K562 (cell line): ENCODE data around the gene PPP1R37. TPM values are rescaled to one million over a fixed set of nuclear protein-coding genes. Genes with fewer than 3 reads are reported as not detected.

Source experiments
- BCOR ChIP-seq: fragments of 450-650 bp; IDR thresholded peaks from 2 replicates; pipeline ENCODE4 v1.6.1; 2016
- BRF1 ChIP-seq: IDR thresholded peaks from 3 replicates; pipeline ENCODE4 v1.6.1; 2011; ENCODE audit warnings: borderline replicate concordance, mild to moderate bottlenecking; ENCODE audit not compliant: insufficient read length; ENCODE audit errors: extremely low read depth
- CCNT2 ChIP-seq: IDR thresholded peaks from 2 replicates; pipeline ENCODE4 v1.6.1; 2011; ENCODE audit warnings: borderline replicate concordance, low read depth, mild to moderate bottlenecking, moderate library complexity, mixed read lengths, low read length; ENCODE audit not compliant: insufficient read length; ENCODE audit errors: extremely low read depth
- CREB3L1 ChIP-seq: fragments of 450-650 bp; IDR thresholded peaks from 2 replicates; pipeline ENCODE4 v1.6.1; 2014; ENCODE audit warnings: low read depth, mild to moderate bottlenecking, moderate library complexity, borderline replicate concordance
- CXXC5 ChIP-seq: fragments of 250-450 bp; sonication (Bioruptor Pico); IDR thresholded peaks from 2 replicates; pipeline ENCODE4 v1.8.0; 2022; ENCODE audit warnings: inconsistent platforms, mild to moderate bottlenecking, moderate library complexity
- HNRNPK ChIP-seq: fragments of 200-400 bp; formaldehyde crosslinking; IDR thresholded peaks from one replicate; pipeline ENCODE4 v1.6.1; 2018; ENCODE audit warnings: mild to moderate bottlenecking, low read depth, low read length; ENCODE audit not compliant: poor library complexity, severe bottlenecking
- IFI16 ChIP-seq: fragments of 250-450 bp; sonication (Bioruptor Pico); IDR thresholded peaks from 2 replicates; pipeline ENCODE4 v2.1.2; 2022; ENCODE audit warnings: mild to moderate bottlenecking, inconsistent platforms
- JUND ChIP-seq, 2 experiments: IDR thresholded peaks; 2 replicates in 1 of 2; 3 replicates in 1 of 2; pipeline ENCODE4 v1.6.1; 2011; ENCODE audit warnings: borderline replicate concordance in 2 of 2, low read depth in 2 of 2, low read length in 2 of 2, improper control_type of control experiment in 1 of 2, missing biosample characterization in 1 of 2, missing genetic modification characterization in 1 of 2, missing genetic modification reagents in 1 of 2
- KAT7 ChIP-seq: sonication (generic); formaldehyde crosslinking; IDR thresholded peaks from 2 replicates; pipeline ENCODE4 v1.8.0; 2022; ENCODE audit warnings: missing genetic modification reagents, mild to moderate bottlenecking, borderline replicate concordance
- KLF1 ChIP-seq: fragments of 450-650 bp; IDR thresholded peaks from 2 replicates; pipeline ENCODE4 v1.6.1; 2016; ENCODE audit warnings: missing genetic modification characterization, missing compliant biosample characterization
- MCM2 ChIP-seq: fragments of 450-650 bp; IDR thresholded peaks from 2 replicates; pipeline ENCODE4 v1.6.1; 2017; ENCODE audit warnings: low read depth, mild to moderate bottlenecking
- NCOA6 ChIP-seq: fragments of 450-650 bp; IDR thresholded peaks from 2 replicates; pipeline ENCODE4 v1.6.1; 2017; ENCODE audit warnings: mild to moderate bottlenecking
- NEUROD1 ChIP-seq: fragments of 150-350 bp; IDR thresholded peaks from 2 replicates; pipeline ENCODE4 v1.6.1; 2014; ENCODE audit warnings: borderline replicate concordance, low read length, low read depth; ENCODE audit not compliant: partially characterized antibody
- NRF1 ChIP-seq, 2 experiments: fragments of 450-650 bp; IDR thresholded peaks in 1 of 2; conservative IDR thresholded peaks in 1 of 2; 2 replicates each; pipeline ENCODE4 v1.6.1; 2014; ENCODE audit warnings: mild to moderate bottlenecking in 2 of 2
- PTTG1 ChIP-seq: fragments of 450-650 bp; IDR thresholded peaks from 2 replicates; pipeline ENCODE4 v1.6.1; 2016; ENCODE audit warnings: low read depth, mild to moderate bottlenecking, missing genetic modification characterization, missing compliant biosample characterization
- RB1 ChIP-seq: fragments of 450-650 bp; IDR thresholded peaks from 2 replicates; pipeline ENCODE4 v1.6.1; 2017; ENCODE audit warnings: low read depth, mild to moderate bottlenecking
- ZNF263 ChIP-seq: sonication (generic); formaldehyde crosslinking; IDR thresholded peaks from 2 replicates; pipeline ENCODE4 v1.8.0; 2022; ENCODE audit warnings: mild to moderate bottlenecking, missing genetic modification reagents, borderline replicate concordance
- ZNF282 ChIP-seq: sonication (generic); formaldehyde crosslinking; IDR thresholded peaks from 2 replicates; pipeline ENCODE4 v1.8.1; 2023; ENCODE audit warnings: missing genetic modification reagents
- ZNF347 ChIP-seq: fragments of 450-650 bp; formaldehyde crosslinking; IDR thresholded peaks from 2 replicates; pipeline ENCODE4 v1.4.0; 2020; ENCODE audit warnings: low read depth, mild to moderate bottlenecking, moderate library complexity
- ZNF766 ChIP-seq: fragments of 200-800 bp; sonication (Bioruptor generic); conservative IDR thresholded peaks from 2 replicates; pipeline ENCODE4 v1.6.1; 2016; ENCODE audit warnings: missing genetic modification characterization, missing compliant biosample characterization
- polyA plus RNA-seq, 8 experiments: library from polyadenylated mRNA; depleted of rRNA in 4 of 8; stranded (reverse) in 5 of 8; unstranded in 3 of 8; fragments of >200 nt; fragmentation: Nextera tagmentation in 2 of 8; fragmentation: Illumina TruSeq in 1 of 8; extraction: Ambion mirVana in 2 of 8; extraction: Trizol in 1 of 8; gene quantifications; 2 replicates each; pipeline versions ENCODE4 v1.2.1 to v1.2.3, GENCODE V29; 2011 to 2014; ENCODE audit warnings: inconsistent platforms in 1 of 8, missing spikeins in 1 of 8
- total RNA-seq, 7 experiments: library from RNA; depleted of rRNA in 6 of 7; stranded (reverse); fragments of >200 nt in 6 of 7; fragmentation: Illumina TruSeq in 2 of 7; extraction: Trizol in 2 of 7; gene quantifications; 2 replicates each; pipeline versions ENCODE4 v1.2.1 to v1.2.3, GENCODE V29; 2011 to 2021; ENCODE audit warnings: low replicate concordance in 1 of 7
- TF ChIP-seq, protein P1 (sequence below), 3 experiments: fragments of 200-800 bp in 1 of 3; fragments of 250-450 bp in 1 of 3; fragments of 450-650 bp in 1 of 3; sonication (Bioruptor Pico) in 1 of 3; sonication (Bioruptor generic) in 1 of 3; formaldehyde crosslinking in 1 of 3; IDR thresholded peaks; 2 replicates each; pipeline versions ENCODE4 v1.6.1 to v1.8.0; 2016 to 2022; ENCODE audit warnings: mild to moderate bottlenecking in 2 of 3, missing genetic modification characterization in 2 of 3, missing compliant biosample characterization in 1 of 3, moderate library complexity in 1 of 3

PPP1R37 gene
- total and polyA plus RNA-seq, 9 of the 15 experiments (the other 6 are each of a cell fraction or from before 2014, with no cell fraction given), result 0.04 to 20.3 (median 7.3) TPM

GRCh38 chr19:45179072-45179891 is 86.3 kb downstream of the PPP1R37 start (continued):
- TF ChIP-seq, protein P1, sequence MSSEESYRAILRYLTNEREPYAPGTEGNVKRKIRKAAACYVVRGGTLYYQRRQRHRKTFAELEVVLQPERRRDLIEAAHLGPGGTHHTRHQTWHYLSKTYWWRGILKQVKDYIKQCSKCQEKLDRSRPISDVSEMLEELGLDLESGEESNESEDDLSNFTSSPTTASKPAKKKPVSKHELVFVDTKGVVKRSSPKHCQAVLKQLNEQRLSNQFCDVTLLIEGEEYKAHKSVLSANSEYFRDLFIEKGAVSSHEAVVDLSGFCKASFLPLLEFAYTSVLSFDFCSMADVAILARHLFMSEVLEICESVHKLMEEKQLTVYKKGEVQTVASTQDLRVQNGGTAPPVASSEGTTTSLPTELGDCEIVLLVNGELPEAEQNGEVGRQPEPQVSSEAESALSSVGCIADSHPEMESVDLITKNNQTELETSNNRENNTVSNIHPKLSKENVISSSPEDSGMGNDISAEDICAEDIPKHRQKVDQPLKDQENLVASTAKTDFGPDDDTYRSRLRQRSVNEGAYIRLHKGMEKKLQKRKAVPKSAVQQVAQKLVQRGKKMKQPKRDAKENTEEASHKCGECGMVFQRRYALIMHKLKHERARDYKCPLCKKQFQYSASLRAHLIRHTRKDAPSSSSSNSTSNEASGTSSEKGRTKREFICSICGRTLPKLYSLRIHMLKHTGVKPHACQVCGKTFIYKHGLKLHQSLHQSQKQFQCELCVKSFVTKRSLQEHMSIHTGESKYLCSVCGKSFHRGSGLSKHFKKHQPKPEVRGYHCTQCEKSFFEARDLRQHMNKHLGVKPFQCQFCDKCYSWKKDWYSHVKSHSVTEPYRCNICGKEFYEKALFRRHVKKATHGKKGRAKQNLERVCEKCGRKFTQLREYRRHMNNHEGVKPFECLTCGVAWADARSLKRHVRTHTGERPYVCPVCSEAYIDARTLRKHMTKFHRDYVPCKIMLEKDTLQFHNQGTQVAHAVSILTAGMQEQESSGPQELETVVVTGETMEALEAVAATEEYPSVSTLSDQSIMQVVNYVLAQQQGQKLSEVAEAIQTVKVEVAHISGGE (CRISPR knock-in tag; IDR thresholded peaks at IDR 0.05), result peak in 1 of 3 experiments; percentile 48; a peak in 1 of 6 replicates
- TF ChIP-seq NRF1 (conservative IDR thresholded peaks at IDR 0.05 in 1 of 2, IDR thresholded peaks at IDR 0.05 in 1 of 2), result peak in 1 of 2 experiments; percentile 15; a peak in 2 of 4 replicates
- peak; percentile 81 for TF ChIP-seq CCNT2
- TF ChIP-seq NCOA6, result peak; percentile 71; the same call in 1 of the 2 replicates
- peak; percentile 97 for TF ChIP-seq CREB3L1
- TF ChIP-seq HNRNPK, result no peak
- no peak for TF ChIP-seq PTTG1 (tag)
- TF ChIP-seq JUND (IDR thresholded peaks at IDR 0.05; ENCODE audit: borderline replicate concordance, low read depth, low read length), result peak; percentile 43
- TF ChIP-seq JUND (tag; IDR thresholded peaks at IDR 0.05; ENCODE audit: borderline replicate concordance, low read depth, low read length), result no peak; the same call in 2 of the 3 replicates
- peak; percentile 6; the same call in 1 of the 2 replicates for TF ChIP-seq KAT7
- TF ChIP-seq KLF1 (tag), result peak; percentile 12; the same call in 1 of the 2 replicates
- TF ChIP-seq BCOR, result peak; percentile 80
- TF ChIP-seq ZNF263, result peak; percentile 56
- TF ChIP-seq CXXC5, result peak; percentile 64
- peak; percentile 46; the same call in 1 of the 2 replicates for TF ChIP-seq RB1
- no peak for TF ChIP-seq MCM2
- TF ChIP-seq IFI16, result no peak
- TF ChIP-seq NEUROD1, result peak; percentile 48
- TF ChIP-seq ZNF347 (CRISPR knock-in tag), result no peak
- no peak for TF ChIP-seq BRF1
- TF ChIP-seq ZNF282 (CRISPR knock-in tag), result 0 out of 2 replicates have a peak, but pooled peaks have one; percentile 77
- TF ChIP-seq ZNF766 (CRISPR knock-in tag), result no peak
